CD14-positive monocyte (primary cell): ENCODE data around the gene KIF26B. TPM values are rescaled to one million over a fixed set of nuclear protein-coding genes. Genes with fewer than 3 reads are reported as not detected.

Experiments
- DNase-seq, 3 donors: peaks; one replicate each; pipeline ENCODE4 v3.0.0-alpha.2; 2011 to 2022
- H2AFZ ChIP-seq: 2 replicates; pipeline ENCODE4 v1.6.0; 2012; ENCODE audit warnings: mild to moderate bottlenecking, low read depth, low read length, inconsistent platforms; ENCODE audit not compliant: insufficient read depth, poor library complexity, severe bottlenecking
- H3K27ac ChIP-seq, 2 donors: 1 replicate in 1 of 2; 2 replicates in 1 of 2; pipeline ENCODE4 v1.5.1; 2012 to 2013; ENCODE audit warnings: low read length in 2 of 2, control low read depth in 1 of 2, inconsistent platforms in 1 of 2, low read depth in 1 of 2, mild to moderate bottlenecking in 1 of 2
- H3K27me3 ChIP-seq, 2 donors: one replicate each; pipeline versions ENCODE4 v1.6.0 to v1.6.1; 2011 to 2013; ENCODE audit warnings: low read length in 2 of 2; ENCODE audit not compliant: control insufficient read depth in 2 of 2, insufficient read depth in 2 of 2
- H3K36me3 ChIP-seq, 2 donors: replicated peaks in 1 of 2; 1 replicate in 1 of 2; 2 replicates in 1 of 2; pipeline versions ENCODE4 v1.5.1 to v1.6.1; 2012 to 2013; ENCODE audit warnings: low read length in 2 of 2, control low read depth in 1 of 2, inconsistent platforms in 1 of 2, mild to moderate bottlenecking in 1 of 2; ENCODE audit not compliant: insufficient read depth in 2 of 2, control insufficient read depth in 1 of 2
- H3K4me1 ChIP-seq, 2 donors: 1 replicate in 1 of 2; 2 replicates in 1 of 2; pipeline versions ENCODE4 v1.5.1 to v1.6.1; 2012 to 2013; ENCODE audit warnings: low read length in 2 of 2, control low read depth in 1 of 2, inconsistent platforms in 1 of 2, mild to moderate bottlenecking in 1 of 2, moderate library complexity in 1 of 2; ENCODE audit not compliant: insufficient read depth in 2 of 2, control insufficient read depth in 1 of 2
- H3K4me2 ChIP-seq: replicated peaks from 2 replicates; pipeline ENCODE3; 2012; ENCODE audit warnings: low read length, moderate library complexity, mild to moderate bottlenecking; ENCODE audit not compliant: poor library complexity, severe bottlenecking; ENCODE audit errors: extremely low read depth
- H3K4me3 ChIP-seq, 3 experiments: fragments of 200-600 bp in 1 of 3; sonication (generic) in 1 of 3; replicated peaks in 1 of 3; 1 replicate in 2 of 3; 2 replicates in 1 of 3; pipeline ENCODE4 v1.5.1; 2011 to 2013; ENCODE audit warnings: low read length in 3 of 3, mild to moderate bottlenecking in 3 of 3, control low read depth in 2 of 3, low read depth in 2 of 3, inconsistent platforms in 1 of 3, moderate library complexity in 1 of 3
- H3K79me2 ChIP-seq: 2 replicates; pipeline ENCODE4 v1.6.0; 2012; ENCODE audit warnings: mild to moderate bottlenecking, control low read depth, inconsistent platforms, low read length, moderate library complexity; ENCODE audit not compliant: insufficient read depth
- H3K9ac ChIP-seq: 2 replicates; pipeline ENCODE4 v1.6.0; 2017; ENCODE audit warnings: low read length, mild to moderate bottlenecking; ENCODE audit not compliant: insufficient read depth, poor library complexity, severe bottlenecking
- H3K9me3 ChIP-seq, 2 donors: replicated peaks in 1 of 2; 1 replicate in 1 of 2; 2 replicates in 1 of 2; pipeline versions ENCODE4 v1.5.1 to v1.6.1; 2012 to 2013; ENCODE audit warnings: low read length in 2 of 2, control low read depth in 1 of 2; ENCODE audit not compliant: control insufficient read depth in 1 of 2, insufficient read depth in 1 of 2
- H4K20me1 ChIP-seq: 2 replicates; pipeline ENCODE4 v1.6.0; 2012; ENCODE audit warnings: mild to moderate bottlenecking, low read length, control low read depth, moderate library complexity; ENCODE audit not compliant: insufficient read depth
- H3K27ac Mint-ChIP-seq, 7 donors: one replicate each; pipeline ENCODE4 v1.8.0; 2020; ENCODE audit warnings: mild to moderate bottlenecking in 7 of 7, mixed read lengths in 7 of 7, moderate library complexity in 6 of 7, inconsistent platforms in 2 of 7
- H3K27me3 Mint-ChIP-seq, 3 donors: one replicate each; pipeline ENCODE4 v1.8.0; 2021 to 2022; ENCODE audit warnings: low read depth in 3 of 3, mild to moderate bottlenecking in 3 of 3, mixed read lengths in 3 of 3, moderate library complexity in 3 of 3, inconsistent platforms in 1 of 3
- H3K36me3 Mint-ChIP-seq, 2 donors: one replicate each; pipeline ENCODE4 v1.8.0; 2020; ENCODE audit warnings: mixed read lengths in 2 of 2, inconsistent platforms in 1 of 2, mild to moderate bottlenecking in 1 of 2
- H3K4me1 Mint-ChIP-seq: one replicate; pipeline ENCODE4 v1.8.0; 2020; ENCODE audit warnings: mild to moderate bottlenecking, mixed read lengths
- H3K4me3 Mint-ChIP-seq, 2 donors: one replicate each; pipeline ENCODE4 v1.8.0; 2020; ENCODE audit warnings: mild to moderate bottlenecking in 2 of 2, mixed read lengths in 2 of 2, moderate library complexity in 1 of 2
- H3K9me3 Mint-ChIP-seq, 7 donors: one replicate each; pipeline ENCODE4 v1.8.0; 2020 to 2022; ENCODE audit warnings: mixed read lengths in 7 of 7, mild to moderate bottlenecking in 6 of 7, moderate library complexity in 6 of 7, inconsistent platforms in 2 of 7
- WGBS: methylation state at CpG from one replicate; pipeline ENCODE4 v1.1.5; 2013; ENCODE audit warnings: missing lambda C conversion rate; ENCODE audit not compliant: insufficient coverage; 5-methylcytosine and 5-hydroxymethylcytosine counted together
- intact Hi-C, 2 donors: fragments of 100-400 bp; cut with micrococcal nuclease; formaldehyde crosslinking; loops; one replicate each; pipeline versions ENCODE4 v1.15.0 to v1.15.1; 2023
- polyA plus RNA-seq, 3 donors: library from polyadenylated mRNA; depleted of rRNA in 1 of 3; unstranded in 2 of 3; stranded (reverse) in 1 of 3; fragments of 300-500 nt in 2 of 3; fragments of >200 nt in 1 of 3; fragmentation: Illumina TruSeq in 2 of 3; gene quantifications; 1 replicate in 2 of 3; 2 replicates in 1 of 3; pipeline ENCODE4 v1.2.3, GENCODE V29; 2012 to 2021
- TF ChIP-seq, protein P1 (sequence below): fragments of 200-600 bp; IDR thresholded peaks from one replicate; pipeline ENCODE4 v1.8.0; 2022; ENCODE audit warnings: antibody characterized with exemption, mild to moderate bottlenecking

The KIF26B gene
- polyA plus RNA-seq, 3 donors: 0.01 to 0.05 TPM; not detected in 1

DNA sequence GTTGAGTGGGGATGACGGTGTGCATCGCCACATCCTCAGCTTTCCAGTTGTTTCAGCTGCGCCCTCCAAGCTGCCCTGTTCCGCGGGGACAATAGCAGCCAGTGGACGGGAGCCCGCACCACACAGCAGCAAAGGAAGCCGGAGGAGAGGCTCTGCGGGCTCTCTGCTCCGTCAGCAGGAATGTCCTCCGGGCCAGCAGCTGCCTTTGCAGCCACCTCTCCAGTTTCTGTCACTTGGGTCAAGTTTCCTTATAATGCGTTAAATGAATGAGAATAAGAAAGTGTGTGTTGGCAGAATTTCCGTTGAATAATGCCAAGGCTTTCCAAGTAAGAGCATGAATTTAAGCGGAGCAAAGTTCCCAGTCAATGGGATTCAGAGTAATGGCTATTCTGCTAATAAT lies 263.3 kb downstream of the KIF26B start:
- Histone ChIP-seq H3K36me3 (no peaks in the 10 kb centered on the region), H3K27me3 (peaks cover 0 to 7% of the 10 kb centered on the region in 2 donors), H3K4me3 (no peak overlapping the region), H3K4me2 (no peak overlapping the region), H4K20me1 (no peaks in the 10 kb centered on the region), H3K4me1 (no peaks in the 10 kb centered on the region), H3K9ac (no peak overlapping the region), H3K79me2 (no peaks in the 10 kb centered on the region), H2AFZ (no peak overlapping the region), H3K27ac (no peak overlapping the region), H3K9me3 (no peaks in the 10 kb centered on the region)
- TF ChIP-seq, protein P1, sequence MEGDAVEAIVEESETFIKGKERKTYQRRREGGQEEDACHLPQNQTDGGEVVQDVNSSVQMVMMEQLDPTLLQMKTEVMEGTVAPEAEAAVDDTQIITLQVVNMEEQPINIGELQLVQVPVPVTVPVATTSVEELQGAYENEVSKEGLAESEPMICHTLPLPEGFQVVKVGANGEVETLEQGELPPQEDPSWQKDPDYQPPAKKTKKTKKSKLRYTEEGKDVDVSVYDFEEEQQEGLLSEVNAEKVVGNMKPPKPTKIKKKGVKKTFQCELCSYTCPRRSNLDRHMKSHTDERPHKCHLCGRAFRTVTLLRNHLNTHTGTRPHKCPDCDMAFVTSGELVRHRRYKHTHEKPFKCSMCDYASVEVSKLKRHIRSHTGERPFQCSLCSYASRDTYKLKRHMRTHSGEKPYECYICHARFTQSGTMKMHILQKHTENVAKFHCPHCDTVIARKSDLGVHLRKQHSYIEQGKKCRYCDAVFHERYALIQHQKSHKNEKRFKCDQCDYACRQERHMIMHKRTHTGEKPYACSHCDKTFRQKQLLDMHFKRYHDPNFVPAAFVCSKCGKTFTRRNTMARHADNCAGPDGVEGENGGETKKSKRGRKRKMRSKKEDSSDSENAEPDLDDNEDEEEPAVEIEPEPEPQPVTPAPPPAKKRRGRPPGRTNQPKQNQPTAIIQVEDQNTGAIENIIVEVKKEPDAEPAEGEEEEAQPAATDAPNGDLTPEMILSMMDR: no peak
- Mint-ChIP-seq H3K4me3 (peak overlapping the region in 1 of 2 donors; percentile 47), H3K36me3 (no peaks in the 10 kb centered on the region), H3K27ac (no peak overlapping the region), H3K9me3 (no peaks in the 10 kb centered on the region), H3K4me1 (no peaks in the 10 kb centered on the region), H3K27me3 (peaks cover 14 to 21% (median 15%) of the 10 kb centered on the region in 3 donors)
- intact Hi-C loops: no loop called here
- 97% methylated on average over 13 of the region's 14 CpGs for WGBS
- no peak for DNase-seq

DNA sequence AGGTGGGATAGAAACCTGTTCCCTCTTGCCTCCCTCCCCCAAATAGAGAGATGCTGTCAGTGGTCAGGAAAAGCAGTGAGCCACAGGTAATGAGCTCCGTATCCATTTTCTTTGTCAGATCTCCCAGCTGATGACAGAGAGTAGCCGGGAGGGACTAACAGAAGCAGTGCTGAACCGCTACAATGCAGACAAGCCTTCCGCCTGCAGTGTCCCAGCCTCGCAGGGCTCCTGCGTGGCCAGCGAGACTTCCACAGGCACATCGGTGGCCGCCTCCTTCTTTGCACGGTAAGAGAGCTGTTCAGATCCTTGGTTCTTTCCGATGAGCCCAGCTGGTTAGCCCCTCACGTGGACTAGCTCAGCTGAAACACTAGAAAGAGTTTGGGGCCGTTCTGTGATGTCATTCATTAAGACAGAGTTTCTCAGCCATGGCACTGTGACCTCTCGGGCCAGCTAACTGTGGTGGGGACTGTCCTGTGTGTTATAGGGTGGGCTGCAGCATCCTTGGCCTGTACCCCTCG lies 264.7 kb downstream of the KIF26B start:
- Histone ChIP-seq H3K4me1 (no peaks in the 10 kb centered on the region), H3K27ac (no peak overlapping the region), H3K4me2 (no peak overlapping the region), H3K79me2 (no peaks in the 10 kb centered on the region), H3K36me3 (no peaks in the 10 kb centered on the region), H3K9ac (no peak overlapping the region), H3K4me3 (no peak overlapping the region), H3K27me3 (peaks cover 0 to 7% of the 10 kb centered on the region in 2 donors), H2AFZ (no peak overlapping the region), H4K20me1 (no peaks in the 10 kb centered on the region), H3K9me3 (no peaks in the 10 kb centered on the region)
- Mint-ChIP-seq H3K27me3 (peaks cover 13 to 17% (median 17%) of the 10 kb centered on the region in 3 donors), H3K4me1 (no peaks in the 10 kb centered on the region), H3K36me3 (no peaks in the 10 kb centered on the region), H3K9me3 (no peaks in the 10 kb centered on the region), H3K4me3 (no peak overlapping the region), H3K27ac (no peak overlapping the region)
- DNase-seq: no peak
- TF ChIP-seq, protein P1: no peak
- intact Hi-C loops: no loop called here
- 90% methylated on average over 15 of the region's 15 CpGs for WGBS
